HG02852 (cell line): Measurements from ENCODE around the gene PDZD8.
"Not testable (repeated sequence)": the region's sequence is repeated elsewhere in the genome, so short reads cannot be mapped to it uniquely, and the experiment has no call there.

Source experiments
- ATAC-seq: cut with Tn5 transposase; IDR thresholded peaks from one replicate; pipeline ENCODE4 v1.9.1; 2021; ENCODE audit warnings: mild to moderate bottlenecking, moderate library complexity; ENCODE audit not compliant: unreplicated experiment

Gene PDZD8

GRCh38 chr10:117350909-117351308 is 24.3 kb downstream of the PDZD8 start:
- ATAC-seq: peak; percentile 87

GRCh38 chr10:117348236-117348635 is 27.0 kb downstream of the PDZD8 start:
- no peak for ATAC-seq

GRCh38 chr10:117346574-117346973 is 28.7 kb downstream of the PDZD8 start:
- no peak for ATAC-seq

GRCh38 chr10:117345143-117345542 is 30.1 kb downstream of the PDZD8 start:
- no peak for ATAC-seq

GRCh38 chr10:117342641-117343040 is 32.6 kb downstream of the PDZD8 start:
- ATAC-seq: no peak

- no peak for ATAC-seq
These were observed 34.2 kb downstream of the PDZD8 start for GRCh38 chr10:117341061-117341460.

- ATAC-seq: no peak
These were observed 35.3 kb downstream of the PDZD8 start for GRCh38 chr10:117339979-117340378.

GRCh38 chr10:117339578-117339977 is 35.7 kb downstream of the PDZD8 start:
- ATAC-seq: no peak

- no peak for ATAC-seq
These were observed 40.3 kb downstream of the PDZD8 start for GRCh38 chr10:117334926-117335325.

GRCh38 chr10:117334066-117334465 is 41.2 kb downstream of the PDZD8 start:
- ATAC-seq: no peak

- ATAC-seq: no peak
These were observed 48.0 kb downstream of the PDZD8 start for GRCh38 chr10:117327262-117327661.

- no peak for ATAC-seq
These were observed 50.9 kb downstream of the PDZD8 start for GRCh38 chr10:117324367-117324766.

- no peak for ATAC-seq
These were observed 53.0 kb downstream of the PDZD8 start for GRCh38 chr10:117322260-117322659.

- no peak for ATAC-seq
These were observed 55.1 kb downstream of the PDZD8 start for GRCh38 chr10:117320050-117320665.

- no peak for ATAC-seq
These were observed 56.3 kb downstream of the PDZD8 start for GRCh38 chr10:117318909-117319308.

GRCh38 chr10:117316701-117317100 is 58.5 kb downstream of the PDZD8 start:
- no peak for ATAC-seq

GRCh38 chr10:117313641-117314040 is 61.6 kb downstream of the PDZD8 start:
- ATAC-seq: no peak

- ATAC-seq: no peak
These were observed 62.8 kb downstream of the PDZD8 start for GRCh38 chr10:117312430-117312829.

GRCh38 chr10:117311261-117311660 is 64.0 kb downstream of the PDZD8 start:
- ATAC-seq: no peak

GRCh38 chr10:117306674-117307073 is 68.6 kb downstream of the PDZD8 start:
- ATAC-seq: no peak

GRCh38 chr10:117303451-117303850 is 71.8 kb downstream of the PDZD8 start:
- ATAC-seq: not testable (repeated sequence)

GRCh38 chr10:117300671-117301070 is 74.6 kb downstream of the PDZD8 start:
- no peak for ATAC-seq

- no peak for ATAC-seq
These were observed 75.8 kb downstream of the PDZD8 start for GRCh38 chr10:117299435-117299834.
